NT2/D1 (cell line): ENCODE results near the gene SLC22A12.

Source experiments
- SUZ12 ChIP-seq: IDR thresholded peaks from 2 replicates; pipeline ENCODE4 v1.6.1; 2011; ENCODE audit not compliant: insufficient read length, insufficient read depth; ENCODE audit errors: extremely low read depth
- YY1 ChIP-seq: IDR thresholded peaks from 2 replicates; pipeline ENCODE4 v1.6.1; 2011; ENCODE audit not compliant: insufficient read length, insufficient read depth
- ZNF274 ChIP-seq: IDR thresholded peaks from 2 replicates; pipeline ENCODE4 v1.6.1; 2011; ENCODE audit warnings: mild to moderate bottlenecking, low read depth, low read length

GRCh38 chr11:64628596-64628995, 37.6 kb downstream of the SLC22A12 start:
- TF ChIP-seq YY1 (no peak), SUZ12 (no peak), ZNF274 (no peak)
